Activated CD4-positive, alpha-beta T cell treated with anti-CD3 and anti-CD28 coated beads, Interleukin-2, Interleukin-6, amounts not matched to agents 100 ng/mL and 50 ng/mL, durations not matched to agents 16 hours and 8 hours (primary cell): Measurements from ENCODE around the gene C1QTNF9.
"Not testable (repeated sequence)": the region's sequence is repeated elsewhere in the genome, so short reads cannot be mapped to it uniquely, and the experiment has no call there.

Experiments used
- DNase-seq: peaks from one replicate; pipeline ENCODE4 v3.0.0-alpha.2; 2020

Gene C1QTNF9

GRCh38 chr13:24371273-24371672 is 61.9 kb downstream of the C1QTNF9 start:
- not testable (repeated sequence) for DNase-seq
